Parathyroid adenoma (tissue), 2 donors: ENCODE data around the gene ETV3L.
"Not testable (repeated sequence)": the region's sequence is repeated elsewhere in the genome, so short reads cannot be mapped to it uniquely, and the experiment has no call there.

Experiments
- H2AFZ ChIP-seq: fragments of 300-600 bp; sonication (generic); one replicate; pipeline ENCODE4 v1.7.0; 2017; ENCODE audit warnings: antibody characterized with exemption, mild to moderate bottlenecking
- H3K27ac ChIP-seq: fragments of 300-600 bp; sonication (generic); one replicate; pipeline ENCODE4 v1.7.0; 2017
- H3K27me3 ChIP-seq: fragments of 300-600 bp; sonication (generic); one replicate; pipeline ENCODE4 v1.7.0; 2017; ENCODE audit warnings: low read length; ENCODE audit not compliant: control insufficient read depth, insufficient read depth
- H3K36me3 ChIP-seq: fragments of 300-600 bp; sonication (generic); one replicate; pipeline ENCODE4 v1.7.0; 2017; ENCODE audit warnings: low read length; ENCODE audit not compliant: control insufficient read depth, insufficient read depth
- H3K4me1 ChIP-seq: fragments of 300-600 bp; sonication (generic); one replicate; pipeline ENCODE4 v1.7.0; 2017; ENCODE audit warnings: control low read depth
- H3K4me2 ChIP-seq: fragments of 300-600 bp; sonication (generic); one replicate; pipeline ENCODE4 v1.7.0; 2017; ENCODE audit warnings: low read length
- H3K4me3 ChIP-seq: fragments of 300-600 bp; sonication (generic); one replicate; pipeline ENCODE4 v1.7.0; 2017; ENCODE audit warnings: low read depth, low read length
- H3K79me2 ChIP-seq: fragments of 300-600 bp; sonication (generic); one replicate; pipeline ENCODE4 v1.7.0; 2017; ENCODE audit warnings: control low read depth
- H3K9ac ChIP-seq: fragments of 300-600 bp; sonication (generic); one replicate; pipeline ENCODE4 v1.7.0; 2017; ENCODE audit warnings: mild to moderate bottlenecking
- H3K9me3 ChIP-seq: fragments of 300-600 bp; sonication (generic); one replicate; pipeline ENCODE4 v1.7.0; 2017; ENCODE audit warnings: low read length; ENCODE audit not compliant: control insufficient read depth
- CTCF ChIP-seq: fragments of 300-600 bp; sonication (generic); IDR thresholded peaks from one replicate; pipeline ENCODE4 v1.7.0; 2017; ENCODE audit warnings: antibody characterized with exemption, mild to moderate bottlenecking
- donor health status: primary hyperparathyroidism.

The ETV3L gene

GRCh38 chr1:157105298-157105987 lies 5.8 kb upstream of the ETV3L start:
- H3K27me3 ChIP-seq: no peaks in the 10 kb centered on the region
- H2AFZ ChIP-seq: no peak overlapping the region
- no peak for TF ChIP-seq CTCF
- H3K4me3 ChIP-seq: no peak overlapping the region
- H3K36me3 ChIP-seq: no peaks in the 10 kb centered on the region
- H3K9ac ChIP-seq: no peak overlapping the region
- no peaks in the 10 kb centered on the region for H3K79me2 ChIP-seq
- H3K4me1 ChIP-seq: no peaks in the 10 kb centered on the region
- H3K27ac ChIP-seq: no peak overlapping the region
- no peaks in the 10 kb centered on the region for H3K9me3 ChIP-seq
- H3K4me2 ChIP-seq: no peak overlapping the region

- TF ChIP-seq CTCF: no peak
- H3K9me3 ChIP-seq: no peaks in the 10 kb centered on the region
- H3K4me1 ChIP-seq: no peaks in the 10 kb centered on the region
- H3K4me2 ChIP-seq: no peak overlapping the region
- H3K36me3 ChIP-seq: no peaks in the 10 kb centered on the region
- no peak overlapping the region for H3K9ac ChIP-seq
- no peak overlapping the region for H3K27ac ChIP-seq
- no peak overlapping the region for H3K4me3 ChIP-seq
- no peak overlapping the region for H2AFZ ChIP-seq
- H3K79me2 ChIP-seq: no peaks in the 10 kb centered on the region
- H3K27me3 ChIP-seq: no peaks in the 10 kb centered on the region
These were observed 5.1 kb upstream of the ETV3L start for GRCh38 chr1:157104598-157105293.

GRCh38 chr1:157103268-157103667 lies 3.7 kb upstream of the ETV3L start:
- Histone ChIP-seq H3K9ac (no peak overlapping the region), H3K27me3 (no peaks in the 10 kb centered on the region), H3K9me3 (no peaks in the 10 kb centered on the region), H2AFZ (no peak overlapping the region), H3K79me2 (no peaks in the 10 kb centered on the region), H3K4me2 (no peak overlapping the region), H3K36me3 (no peaks in the 10 kb centered on the region), H3K27ac (no peak overlapping the region), H3K4me3 (no peak overlapping the region), H3K4me1 (no peaks in the 10 kb centered on the region)
- no peak for TF ChIP-seq CTCF

- Histone ChIP-seq H3K27ac (no peak overlapping the region), H3K9ac (no peak overlapping the region), H2AFZ (no peak overlapping the region), H3K4me1 (no peaks in the 10 kb centered on the region), H3K27me3 (no peaks in the 10 kb centered on the region), H3K79me2 (no peaks in the 10 kb centered on the region), H3K36me3 (no peaks in the 10 kb centered on the region), H3K4me3 (no peak overlapping the region), H3K9me3 (no peaks in the 10 kb centered on the region), H3K4me2 (no peak overlapping the region)
- TF ChIP-seq CTCF: no peak
These were observed 1.5 kb upstream of the ETV3L start for GRCh38 chr1:157101149-157101548.

- H3K36me3 ChIP-seq, H3K9ac ChIP-seq, H3K79me2 ChIP-seq, H3K9me3 ChIP-seq, H2AFZ ChIP-seq, H3K27ac ChIP-seq, H3K4me1 ChIP-seq, H3K4me2 ChIP-seq, H3K27me3 ChIP-seq, H3K4me3 ChIP-seq: not testable (repeated sequence)
These were observed 498 bp downstream of the ETV3L start for GRCh38 chr1:157098987-157099632.
